HUES6 (cell line): ENCODE measurements around the gene MID1.

Experiments
- H3K27ac ChIP-seq: 2 replicates; pipeline ENCODE4 v1.7.0; 2013; ENCODE audit warnings: low read depth, mild to moderate bottlenecking, low read length, inconsistent platforms
- H3K27me3 ChIP-seq: 2 replicates; pipeline ENCODE4 v1.6.1; 2013; ENCODE audit warnings: low read length; ENCODE audit not compliant: control insufficient read depth, insufficient read depth
- H3K36me3 ChIP-seq: 2 replicates; pipeline ENCODE4 v1.6.1; 2013; ENCODE audit warnings: low read length; ENCODE audit not compliant: control insufficient read depth, insufficient read depth
- H3K4me1 ChIP-seq: 2 replicates; pipeline ENCODE4 v1.6.1; 2013; ENCODE audit warnings: low read length; ENCODE audit not compliant: control insufficient read depth, insufficient read depth
- H3K4me3 ChIP-seq: 2 replicates; pipeline ENCODE4 v1.5.1; 2013; ENCODE audit warnings: low read depth, low read length
- H3K9ac ChIP-seq: one replicate; pipeline ENCODE4 v1.6.1; 2013; ENCODE audit warnings: mild to moderate bottlenecking, low read length
- H3K9me3 ChIP-seq: 2 replicates; pipeline ENCODE4 v1.6.1; 2013; ENCODE audit warnings: low read depth, low read length; ENCODE audit not compliant: control insufficient read depth, insufficient read depth

Gene MID1

GRCh38 chrX:10620121-10620699 lies at the start of gene MID1:
Gene MID1, minus strand, starts transcription at chrX:10620585. Its CDS starts 53,038 bp downstream, at chrX:10567547.
- Histone ChIP-seq H3K9ac (peak within 1 kb of the TSS; percentile 78), H3K4me3 (peak within 1 kb of the TSS; percentile 75)

GRCh38 chrX:10667143-10667542 lies 46.8 kb upstream of the MID1 start:
- Histone ChIP-seq H3K4me3 (no peak overlapping the region), H3K4me1 (peaks cover 13% of the 10 kb centered on the region), H3K27me3 (no peaks in the 10 kb centered on the region; the same call in 1 of the 2 replicates), H3K27ac (0 out of 2 replicates have a peak overlapping the region, but pooled peaks have one; percentile 18), H3K9ac (no peak overlapping the region), H3K36me3 (no peaks in the 10 kb centered on the region), H3K9me3 (no peaks in the 10 kb centered on the region)

More at GRCh38 chrX:10620121-10620699, at the start of gene MID1:
- no peaks in the 10 kb centered on the region for H3K36me3 ChIP-seq
- H3K4me1 ChIP-seq, result peaks cover 48% of the 10 kb centered on the region
- H3K27me3 ChIP-seq, result no peaks in the 10 kb centered on the region
- H3K27ac ChIP-seq, result peak within 1 kb of the TSS; percentile 69; the same call in 1 of the 2 replicates
- H3K9me3 ChIP-seq, result no peaks in the 10 kb centered on the region

GRCh38 chrX:10666102-10666501 lies 45.7 kb upstream of the MID1 start:
- no peak overlapping the region for H3K27ac ChIP-seq
- H3K9me3 ChIP-seq, result no peaks in the 10 kb centered on the region
- H3K4me1 ChIP-seq, result peaks cover 13% of the 10 kb centered on the region
- H3K27me3 ChIP-seq, result no peaks in the 10 kb centered on the region; the same call in 1 of the 2 replicates
- no peak overlapping the region for H3K4me3 ChIP-seq
- no peaks in the 10 kb centered on the region for H3K36me3 ChIP-seq
- no peak overlapping the region for H3K9ac ChIP-seq

- no peaks in the 10 kb centered on the region for H3K9me3 ChIP-seq
- no peaks in the 10 kb centered on the region for H3K36me3 ChIP-seq
- peaks cover 16% of the 10 kb centered on the region for H3K4me1 ChIP-seq
- no peak overlapping the region for H3K9ac ChIP-seq
- H3K27me3 ChIP-seq, result no peaks in the 10 kb centered on the region; the same call in 1 of the 2 replicates
- no peak overlapping the region for H3K4me3 ChIP-seq
- no peak overlapping the region for H3K27ac ChIP-seq
These were observed 45.3 kb upstream of the MID1 start for GRCh38 chrX:10665681-10666080.

GRCh38 chrX:10660171-10660570 lies 39.8 kb upstream of the MID1 start:
- Histone ChIP-seq H3K36me3 (no peaks in the 10 kb centered on the region), H3K4me3 (no peak overlapping the region), H3K27me3 (no peaks in the 10 kb centered on the region), H3K9me3 (no peaks in the 10 kb centered on the region), H3K4me1 (peaks cover 13% of the 10 kb centered on the region), H3K9ac (no peak overlapping the region), H3K27ac (no peak overlapping the region)

- Histone ChIP-seq H3K27ac (no peak overlapping the region), H3K36me3 (no peaks in the 10 kb centered on the region), H3K4me3 (no peak overlapping the region), H3K4me1 (peaks cover 13% of the 10 kb centered on the region), H3K9ac (no peak overlapping the region), H3K9me3 (no peaks in the 10 kb centered on the region), H3K27me3 (no peaks in the 10 kb centered on the region)
These were observed 35.8 kb upstream of the MID1 start for GRCh38 chrX:10656214-10656613.

- Histone ChIP-seq H3K27me3 (no peaks in the 10 kb centered on the region), H3K4me3 (no peak overlapping the region), H3K27ac (no peak overlapping the region), H3K36me3 (no peaks in the 10 kb centered on the region), H3K4me1 (peaks cover 9% of the 10 kb centered on the region), H3K9me3 (no peaks in the 10 kb centered on the region), H3K9ac (no peak overlapping the region)
These were observed 34.6 kb upstream of the MID1 start for GRCh38 chrX:10654960-10655359.

GRCh38 chrX:10653302-10653701 lies 32.9 kb upstream of the MID1 start:
- Histone ChIP-seq H3K4me1 (0 out of 2 replicates have a peak, but pooled peaks cover 6% of the 10 kb centered on the region), H3K27me3 (no peaks in the 10 kb centered on the region), H3K36me3 (no peaks in the 10 kb centered on the region), H3K9me3 (no peaks in the 10 kb centered on the region), H3K27ac (no peak overlapping the region), H3K4me3 (no peak overlapping the region), H3K9ac (no peak overlapping the region)

- Histone ChIP-seq H3K4me1 (0 out of 2 replicates have a peak, but pooled peaks cover 6% of the 10 kb centered on the region), H3K27ac (no peak overlapping the region), H3K36me3 (no peaks in the 10 kb centered on the region), H3K27me3 (no peaks in the 10 kb centered on the region; the same call in 1 of the 2 replicates), H3K9ac (no peak overlapping the region), H3K9me3 (no peaks in the 10 kb centered on the region), H3K4me3 (no peak overlapping the region)
These were observed 28.9 kb upstream of the MID1 start for GRCh38 chrX:10649265-10649664.

- Histone ChIP-seq H3K4me3 (no peak overlapping the region), H3K9me3 (no peaks in the 10 kb centered on the region), H3K4me1 (0 out of 2 replicates have a peak, but pooled peaks cover 6% of the 10 kb centered on the region), H3K9ac (no peak overlapping the region), H3K27ac (no peak overlapping the region), H3K27me3 (no peaks in the 10 kb centered on the region; the same call in 1 of the 2 replicates), H3K36me3 (no peaks in the 10 kb centered on the region)
These were observed 28.2 kb upstream of the MID1 start for GRCh38 chrX:10648614-10649013.

GRCh38 chrX:10636851-10637250 lies 16.5 kb upstream of the MID1 start:
- Histone ChIP-seq H3K36me3 (no peaks in the 10 kb centered on the region), H3K27ac (no peak overlapping the region), H3K4me1 (peaks cover 16% of the 10 kb centered on the region), H3K4me3 (no peak overlapping the region), H3K9ac (no peak overlapping the region), H3K9me3 (peaks cover 8% of the 10 kb centered on the region), H3K27me3 (no peaks in the 10 kb centered on the region)
